Fibroblast of skin of scalp (primary cell): Measurements from ENCODE around the gene KIF5C.
A peak's percentile ranks its signal among the peaks of the same experiment; 100 is the strongest.

Source experiments
- DNase-seq: peaks from one replicate; pipeline ENCODE4 v3.0.0-alpha.2; 2013

KIF5C gene

GRCh38 chr2:149055751-149056150, 180.7 kb downstream of the KIF5C start:
- DNase-seq = peak; percentile 41

- DNase-seq = no peak
Observed at GRCh38 chr2:149056541-149057255, 181.7 kb downstream of the KIF5C start.

GRCh38 chr2:149057401-149057800, 182.4 kb downstream of the KIF5C start:
- DNase-seq = no peak

- DNase-seq = no peak
Observed at GRCh38 chr2:149058936-149059335, 183.9 kb downstream of the KIF5C start.

- DNase-seq = no peak
Observed at GRCh38 chr2:149059822-149060221, 184.8 kb downstream of the KIF5C start.

GRCh38 chr2:149061133-149061745, 186.2 kb downstream of the KIF5C start:
- peak; percentile 59 for DNase-seq

- DNase-seq = no peak
Observed at GRCh38 chr2:149062531-149062930, 187.5 kb downstream of the KIF5C start.

GRCh38 chr2:149063177-149063576, 188.2 kb downstream of the KIF5C start:
- DNase-seq = no peak

- DNase-seq = peak; percentile 53
Observed at GRCh38 chr2:149064365-149064841, 189.4 kb downstream of the KIF5C start.

- DNase-seq = peak; percentile 39
Observed at GRCh38 chr2:149064856-149065630, 190.0 kb downstream of the KIF5C start.

- DNase-seq = no peak
Observed at GRCh38 chr2:149068225-149068995, 193.4 kb downstream of the KIF5C start.

GRCh38 chr2:149068996-149069888, 194.2 kb downstream of the KIF5C start:
- peak; percentile 83 for DNase-seq

GRCh38 chr2:149070681-149071320, 195.8 kb downstream of the KIF5C start:
- DNase-seq = no peak

- no peak for DNase-seq
Observed at GRCh38 chr2:149075105-149075504, 200.1 kb downstream of the KIF5C start.

GRCh38 chr2:149075853-149076252, 200.8 kb downstream of the KIF5C start:
- peak; percentile 24 for DNase-seq
